Right forelimb (tissue), 1 donor: ENCODE measurements around the gene DGKQ.
"Not testable (repeated sequence)": the region's sequence is repeated elsewhere in the genome, so short reads cannot be mapped to it uniquely, and the experiment has no call there.

Experiments used
- DNase-seq: peaks from one replicate; pipeline ENCODE4 v3.0.0-alpha.2; 2018

The DGKQ gene

DNA sequence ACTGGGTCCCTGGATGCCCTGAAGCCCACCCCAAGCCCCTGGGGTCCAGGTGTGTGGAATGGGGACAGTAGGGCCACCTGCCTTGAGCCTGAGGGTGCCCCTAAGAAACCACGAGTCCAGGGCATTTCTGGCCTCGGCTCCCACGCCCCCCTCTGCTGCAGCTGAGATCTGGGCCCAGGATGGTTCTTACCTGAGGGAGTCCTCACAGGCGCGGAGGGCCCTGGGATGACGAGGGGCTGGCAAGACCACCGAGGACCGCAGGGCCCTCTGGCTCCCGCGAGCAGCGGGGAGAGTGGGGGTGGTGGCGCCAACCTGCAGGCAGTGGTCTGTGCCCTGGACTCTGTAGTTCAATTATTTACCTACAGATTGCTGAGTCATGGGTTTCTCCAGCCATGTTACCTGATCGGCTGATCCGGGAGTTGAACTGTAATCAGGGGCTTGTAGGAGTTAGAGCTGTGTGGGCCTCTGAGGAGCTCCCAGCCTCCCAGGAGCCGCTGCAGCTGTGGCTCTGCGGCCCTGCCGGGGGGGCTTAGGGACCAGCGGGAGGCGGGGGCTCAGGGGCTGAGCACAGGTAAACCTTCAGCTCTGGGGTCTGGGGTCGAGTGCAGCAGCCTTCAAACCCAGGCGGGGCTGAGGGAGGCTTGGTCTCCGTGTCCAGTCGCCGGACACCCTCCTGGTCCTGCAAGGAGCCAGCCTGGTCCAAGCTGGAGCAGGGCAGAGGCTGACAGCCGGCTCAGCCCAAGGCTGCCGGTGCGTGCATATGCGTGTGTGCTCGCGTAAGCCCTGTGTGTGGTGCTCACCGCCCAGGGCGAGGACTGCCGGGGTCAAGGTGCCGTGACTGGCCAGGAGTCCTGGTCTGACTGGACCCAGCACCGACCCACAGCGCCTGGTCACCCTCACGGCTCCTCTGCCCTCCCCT, 20.0 kb upstream of the DGKQ start, which contains the start of gene SLC26A1:
Gene SLC26A1, minus strand, starts transcription at position 294 of the 919 bp plus-strand sequence. CDS start 1,701 bp downstream, outside the sequence.
- no peak for DNase-seq

DNA sequence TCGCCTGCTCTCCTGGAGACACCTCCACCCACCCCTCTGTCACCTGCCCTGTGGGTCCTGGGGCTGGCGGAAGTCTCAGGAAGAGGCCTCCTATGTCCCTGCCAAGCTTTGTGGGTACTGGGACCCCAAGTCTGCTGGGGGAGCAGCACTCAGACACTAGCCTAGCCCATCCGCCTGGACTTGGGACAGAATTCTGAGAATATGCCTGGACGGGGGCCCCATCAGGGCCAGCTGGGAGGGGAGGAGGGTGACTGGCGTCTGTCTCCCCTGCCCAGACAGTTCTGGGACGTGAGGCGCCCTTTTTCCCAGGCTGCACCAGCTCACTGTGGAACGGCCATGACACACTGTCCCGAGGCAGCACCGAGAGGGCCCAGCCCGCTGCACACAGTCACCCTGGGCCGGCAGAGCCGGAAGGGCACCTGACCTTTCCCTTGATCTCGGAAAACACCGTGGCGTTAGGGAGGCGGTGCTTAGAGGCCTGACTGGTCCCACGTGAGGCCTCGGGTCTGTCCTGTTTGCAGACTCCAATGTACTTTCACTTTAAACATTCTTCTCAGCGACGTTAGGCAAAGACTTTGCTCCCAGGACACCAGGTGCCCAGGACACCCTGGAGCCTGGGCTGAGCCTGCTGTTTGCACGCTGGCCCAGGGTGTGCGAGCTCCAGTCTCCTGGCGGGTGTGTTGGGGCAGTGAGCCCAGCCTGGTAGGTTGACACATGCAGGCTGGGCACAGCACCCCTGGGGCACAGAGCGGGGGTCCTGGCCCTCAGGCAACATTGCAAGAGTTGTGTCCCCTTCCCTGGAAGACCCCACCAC, 19.1 kb upstream of the DGKQ start:
- no peak for DNase-seq

DNA sequence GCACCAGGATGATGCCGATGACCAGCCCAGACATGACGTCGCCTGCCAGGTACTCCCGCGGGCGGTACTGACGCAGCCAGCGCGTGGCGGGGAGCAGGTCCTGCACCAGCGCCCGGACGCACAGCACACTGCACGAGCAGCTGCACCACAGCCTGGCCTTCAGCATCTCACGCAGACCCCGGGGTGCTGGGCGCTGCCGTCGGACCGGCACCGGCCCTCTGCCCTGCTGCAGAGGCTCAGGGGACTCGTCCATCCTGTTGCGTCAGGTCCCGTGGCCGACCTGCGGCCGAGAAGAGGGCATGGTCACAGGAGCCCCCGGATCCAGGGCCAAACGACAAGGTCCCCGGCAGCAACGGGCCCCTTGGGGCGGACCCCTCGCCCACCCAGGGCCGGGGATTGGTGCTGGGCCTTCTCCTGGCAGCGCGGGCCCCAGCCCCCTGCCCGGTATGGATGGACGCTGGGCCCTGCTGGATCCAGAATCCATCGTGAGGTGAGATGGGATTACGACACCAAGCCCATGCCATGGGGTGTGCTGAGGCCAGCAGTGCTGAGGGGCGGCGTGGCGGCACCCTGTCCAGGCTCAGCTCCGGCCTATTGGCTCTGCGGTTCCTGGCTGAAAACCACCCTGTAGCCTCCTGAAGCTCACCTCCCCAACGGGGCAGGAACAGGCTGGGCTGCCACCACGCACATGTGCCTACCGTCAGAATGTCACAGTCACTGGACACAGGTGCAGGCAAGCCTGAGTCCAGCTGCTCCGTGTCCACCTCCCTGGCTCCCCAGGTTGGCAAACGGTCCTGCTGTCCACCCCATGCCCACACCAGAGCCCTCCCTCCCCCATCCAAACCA, 18.3 kb upstream of the DGKQ start:
- DNase-seq, result no peak

DNA sequence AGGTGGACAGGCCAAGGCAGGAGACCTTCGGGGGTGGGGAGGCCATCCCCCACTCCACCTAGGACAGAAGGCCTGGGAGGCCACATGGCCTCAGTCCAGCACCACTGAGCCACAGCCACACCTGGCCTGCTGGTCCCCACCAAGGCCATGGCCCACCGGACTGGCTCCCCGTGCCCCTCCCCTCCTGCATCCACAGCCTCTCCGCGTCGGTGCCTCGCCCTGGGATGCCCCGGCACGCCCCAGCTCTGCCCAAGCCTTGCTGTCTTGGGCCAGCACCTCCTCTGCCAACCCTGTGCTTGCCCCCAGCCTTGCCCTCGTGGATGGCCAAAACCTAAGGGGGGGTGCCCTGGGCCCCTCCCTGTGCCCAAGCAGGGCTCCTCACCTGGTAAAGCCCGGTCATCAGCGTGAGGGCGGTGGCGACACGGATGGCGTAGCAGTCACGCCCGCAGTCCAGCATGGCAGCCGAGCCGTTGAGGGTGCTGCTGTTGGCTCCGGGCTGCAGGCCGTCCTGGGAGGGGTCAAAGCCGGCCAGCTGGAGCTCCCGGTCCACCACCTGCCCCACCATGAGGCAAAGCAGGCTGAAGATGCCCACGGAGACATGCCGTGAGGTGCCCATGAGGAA, 17.5 kb upstream of the DGKQ start:
- no peak for DNase-seq

DNA sequence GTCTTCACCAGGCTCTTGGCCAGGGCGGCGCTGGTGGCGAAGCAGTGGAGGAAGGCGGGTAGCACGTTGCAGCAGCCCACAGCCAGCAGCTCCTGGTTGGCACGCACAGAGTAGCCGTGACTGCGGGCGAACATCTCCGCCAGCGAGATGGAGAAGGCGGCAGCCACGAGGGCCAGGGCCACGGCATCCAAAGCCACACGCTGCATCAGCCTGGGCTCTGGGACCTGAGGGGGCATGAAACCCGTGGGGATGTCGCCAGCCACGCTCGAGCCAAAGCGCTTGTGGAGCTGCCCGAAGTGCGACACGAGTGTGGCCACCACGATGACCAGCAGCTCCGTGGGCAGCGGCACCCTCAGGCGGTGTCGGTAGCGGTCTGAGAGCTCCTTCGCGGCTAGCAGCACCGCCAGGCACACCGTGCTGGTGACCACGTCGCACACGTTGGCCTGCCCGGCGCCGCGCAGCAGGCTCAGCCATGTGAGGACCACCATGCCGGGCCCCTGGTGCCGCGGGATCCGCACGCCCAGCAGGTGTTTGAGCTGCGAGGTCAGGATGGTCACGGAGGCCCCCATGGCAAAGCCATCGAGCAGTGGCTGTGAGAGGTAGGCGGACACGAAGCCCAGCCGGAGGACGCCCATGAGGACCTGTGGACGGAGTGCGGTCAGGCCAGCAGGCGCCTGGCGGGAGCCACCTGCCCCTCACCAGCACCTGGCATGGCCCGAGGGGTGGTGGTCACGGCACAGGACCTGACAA, 16.5 kb upstream of the DGKQ start:
- no peak for DNase-seq

DNA sequence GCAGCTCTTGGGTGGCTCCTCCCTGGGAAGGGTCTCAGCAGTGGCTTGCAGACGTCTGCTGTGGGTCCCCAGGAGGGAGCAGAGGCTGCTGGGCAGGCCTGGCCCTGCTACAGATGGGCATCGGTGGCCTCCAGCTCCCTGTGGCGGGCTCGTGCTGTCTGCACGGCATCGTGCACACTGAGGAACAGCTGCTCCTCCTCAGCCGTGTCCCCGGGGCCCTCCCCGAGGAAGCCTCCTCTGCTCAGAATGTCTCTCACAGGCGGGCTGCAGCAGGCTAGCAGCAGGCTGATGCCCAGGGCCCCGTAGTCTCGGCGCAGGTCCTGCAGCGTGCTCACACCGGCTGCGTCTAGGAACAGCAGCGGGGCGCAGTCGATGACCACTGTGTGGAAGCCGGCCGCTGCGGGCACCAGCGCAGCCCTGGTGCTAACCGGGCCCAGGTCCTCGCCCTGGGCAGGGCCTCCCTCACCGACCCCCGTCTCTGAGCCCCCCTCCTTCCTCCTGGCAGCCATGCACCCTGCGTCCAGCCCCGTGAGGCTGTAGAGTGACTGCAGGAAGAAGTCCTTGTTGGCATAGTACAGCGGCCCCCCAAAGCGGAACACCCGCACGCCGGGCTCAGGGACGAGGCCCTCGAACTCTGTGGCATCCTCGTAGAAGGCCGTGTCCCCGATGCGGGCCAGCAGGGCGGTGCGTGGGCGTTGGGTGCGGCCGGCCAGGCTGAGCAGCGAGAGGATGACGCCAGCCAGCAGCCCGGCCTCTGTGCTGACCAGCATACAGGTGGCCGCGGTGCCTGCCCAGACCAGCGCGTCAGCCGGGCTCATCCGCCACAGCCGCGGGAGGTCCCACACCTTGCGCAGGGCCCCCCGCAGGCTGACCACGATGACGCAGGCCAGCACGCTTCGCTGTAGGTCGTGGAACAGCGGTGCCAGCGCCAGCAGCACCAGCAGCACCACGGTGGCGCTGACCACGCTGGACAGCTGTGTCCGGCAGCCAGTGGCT, 15.7 kb upstream of the DGKQ start:
- DNase-seq, result no peak

DNA sequence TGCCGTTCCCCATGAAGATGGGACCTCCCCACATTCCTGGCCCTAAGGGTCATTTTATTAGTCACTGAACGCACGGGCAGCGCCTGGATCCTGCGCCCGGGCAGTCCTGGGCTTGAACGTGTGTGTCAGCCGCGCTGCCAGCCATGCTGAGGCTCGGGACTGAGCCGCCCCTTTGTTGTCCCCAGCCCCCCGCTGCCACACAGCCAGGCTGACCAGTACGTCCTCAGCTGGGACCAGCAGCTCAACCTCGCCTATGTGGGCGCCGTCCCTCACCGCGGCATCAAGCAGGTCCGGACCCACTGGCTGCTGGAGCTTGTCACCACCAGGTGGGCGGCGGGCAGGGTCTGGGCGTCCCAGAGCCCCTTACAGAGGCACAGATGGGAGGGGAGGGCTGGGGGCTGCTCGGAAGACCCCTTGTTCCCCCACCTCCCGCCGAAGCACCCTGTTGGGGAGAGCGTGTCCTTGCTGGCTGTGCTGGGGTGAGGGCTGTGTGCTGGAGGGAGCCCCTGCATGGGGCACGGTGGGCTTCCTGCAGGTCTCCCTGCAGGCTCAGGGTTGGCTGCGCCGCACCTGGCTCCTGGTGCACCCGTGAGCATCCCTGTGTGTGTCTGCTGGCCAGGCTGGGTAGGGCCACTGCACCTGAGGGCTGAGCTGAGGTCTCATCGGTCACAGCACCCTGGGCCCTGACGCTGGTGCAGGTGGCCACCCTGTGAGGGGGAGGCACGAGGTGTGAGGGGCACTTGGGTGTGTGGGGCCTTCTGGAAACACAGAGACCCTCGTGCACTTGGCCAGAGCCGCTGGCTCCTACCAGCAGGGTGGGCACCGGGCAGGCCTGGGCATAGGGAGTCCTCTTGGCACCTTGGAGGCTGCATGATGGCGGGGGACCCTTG, 14.5 kb upstream of the DGKQ start:
- DNase-seq, result no peak

DNA sequence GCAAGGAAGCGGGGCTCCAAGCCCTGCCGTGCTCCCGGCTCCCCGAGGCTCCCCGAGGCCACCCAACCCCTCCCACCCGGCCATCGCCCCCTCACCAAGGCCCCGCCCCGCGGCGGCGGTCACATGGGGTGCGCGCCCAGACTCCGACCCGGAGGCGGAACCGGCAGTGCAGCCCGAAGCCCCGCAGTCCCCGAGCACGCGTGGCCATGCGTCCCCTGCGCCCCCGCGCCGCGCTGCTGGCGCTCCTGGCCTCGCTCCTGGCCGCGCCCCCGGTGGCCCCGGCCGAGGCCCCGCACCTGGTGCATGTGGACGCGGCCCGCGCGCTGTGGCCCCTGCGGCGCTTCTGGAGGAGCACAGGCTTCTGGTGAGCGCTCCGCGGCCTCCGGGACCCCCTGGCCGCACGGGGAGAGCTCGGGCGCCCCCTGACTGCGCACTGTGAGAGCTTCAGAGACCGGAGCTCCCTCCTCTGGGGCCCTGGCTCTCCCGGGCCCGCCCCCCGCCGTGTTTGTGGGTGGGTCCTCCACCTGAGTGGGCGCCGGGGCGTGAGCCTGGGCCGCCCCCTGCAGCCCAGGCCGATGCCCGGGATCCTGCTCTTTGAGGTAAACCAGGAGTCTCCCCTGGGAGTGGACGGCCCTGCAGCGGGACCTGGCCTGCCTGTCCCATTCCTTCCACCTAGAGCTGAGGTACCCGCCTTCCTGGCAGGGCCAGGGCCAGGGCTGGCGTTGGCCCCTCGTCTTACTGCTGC, 13.7 kb upstream of the DGKQ start, which contains the start of gene IDUA:
Gene IDUA, plus strand, starts transcription at position 166 of the 745 bp plus-strand sequence. Its CDS starts 41 bp downstream, at position 207.
- DNase-seq, result peak; percentile 88

DNA sequence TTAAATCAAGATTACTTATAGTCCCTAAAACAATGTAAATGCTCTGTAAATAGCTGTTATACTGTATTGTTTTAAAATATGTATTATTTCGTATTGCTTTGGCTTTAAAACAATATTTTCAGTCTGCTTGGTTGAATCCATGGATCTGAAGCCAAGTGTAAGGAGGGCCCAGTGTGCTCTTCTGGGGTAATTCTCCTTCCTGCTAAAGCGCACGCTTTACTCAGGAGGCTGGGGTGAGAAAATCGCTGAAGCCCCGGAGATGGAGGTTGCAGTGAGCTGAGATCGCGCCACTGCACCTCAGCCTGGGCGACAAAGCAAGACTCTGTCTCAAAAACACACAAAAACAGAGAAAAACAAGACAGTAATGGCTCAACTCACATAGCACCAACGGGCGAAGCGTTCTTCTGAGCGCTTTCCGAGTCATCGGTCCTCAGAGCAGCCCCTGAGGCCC, 13.1 kb upstream of the DGKQ start:
- DNase-seq, result no peak

DNA sequence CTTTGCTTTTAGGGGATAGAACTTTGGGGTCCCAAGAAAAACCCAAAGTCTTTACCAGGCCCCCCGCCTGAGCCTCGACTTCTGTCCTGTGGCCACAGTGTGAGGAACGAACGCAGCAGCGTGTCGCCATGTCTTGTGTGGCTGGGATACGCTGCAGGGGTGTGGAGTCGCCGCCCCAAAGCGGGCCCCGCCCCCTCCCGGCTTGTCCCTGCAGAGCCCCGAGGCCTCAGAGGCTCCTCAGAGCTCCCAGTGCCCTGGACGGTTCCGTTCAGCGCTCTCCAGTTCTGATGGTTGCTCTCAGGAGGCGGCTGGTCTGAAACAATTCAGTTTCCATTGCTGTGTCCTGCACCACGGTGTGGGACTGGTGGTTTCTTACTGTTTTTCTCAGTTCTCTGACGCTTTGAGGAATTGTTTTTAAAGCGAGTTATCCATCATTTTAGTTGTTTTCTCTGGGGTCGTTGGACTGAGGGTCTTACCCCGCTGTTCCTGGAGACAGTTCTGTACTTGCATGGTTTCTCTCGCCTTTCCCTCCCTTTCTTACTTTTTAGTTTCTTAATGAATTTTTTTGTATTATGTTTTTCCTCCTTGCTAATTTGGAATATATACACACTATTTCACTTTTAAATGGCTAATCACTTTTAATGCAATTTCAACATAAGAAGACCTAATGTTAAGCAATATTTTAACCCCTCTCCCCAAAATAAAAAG, 11.9 kb upstream of the DGKQ start:
- no peak for DNase-seq

DNA sequence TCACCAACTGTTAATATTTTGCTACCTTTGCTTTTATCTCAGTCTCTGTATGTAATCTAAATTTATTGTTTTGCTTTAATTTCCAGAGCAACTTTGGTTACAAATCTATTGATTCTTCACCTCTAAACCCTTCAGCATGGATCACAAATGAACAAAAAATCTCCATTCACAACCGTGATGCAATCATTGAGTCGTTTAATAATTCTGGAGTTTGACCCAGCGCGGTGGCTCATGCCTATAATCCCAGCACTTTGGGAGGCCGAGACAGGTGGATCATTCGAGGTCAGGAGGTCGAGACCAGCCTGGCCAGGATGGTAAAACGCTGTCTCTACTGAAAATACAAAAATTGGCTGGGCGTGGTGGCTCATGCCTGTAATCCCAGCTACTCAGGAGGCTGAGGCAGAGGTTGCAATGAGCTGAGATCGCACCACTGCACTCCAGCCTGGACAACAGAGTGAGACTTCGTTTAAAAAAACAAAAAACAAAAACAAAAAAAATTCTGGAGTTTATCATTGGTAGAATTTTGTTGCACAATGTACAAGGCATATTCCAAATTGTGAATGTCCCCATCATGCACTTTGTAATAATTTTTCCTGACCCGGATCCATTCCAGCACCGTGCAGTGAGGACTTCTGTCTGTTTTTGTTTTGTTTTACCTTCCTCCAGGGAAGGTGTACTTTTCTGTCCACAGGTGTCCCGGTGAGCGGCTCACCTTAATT, 11.1 kb upstream of the DGKQ start:
- no peak for DNase-seq

DNA sequence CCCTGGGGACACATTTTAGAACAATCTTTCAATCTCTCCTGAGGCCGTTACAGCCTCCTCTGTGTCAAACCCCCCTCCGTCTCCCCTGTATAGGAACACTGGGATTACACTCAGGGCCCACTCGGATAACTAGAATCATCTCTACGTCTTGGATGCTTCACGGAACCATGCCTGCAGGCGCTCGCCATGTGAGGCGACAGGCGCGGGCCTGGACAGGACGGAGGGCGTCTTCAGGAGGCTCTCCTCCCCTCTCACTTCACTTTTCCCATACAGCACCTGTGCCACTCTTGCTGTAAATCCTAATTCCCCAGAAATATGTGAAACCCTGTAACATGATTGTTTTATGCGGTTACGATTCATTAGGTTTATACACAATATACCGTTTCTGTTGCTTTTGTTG, 9.4 kb upstream of the DGKQ start:
- no peak for DNase-seq

DNA sequence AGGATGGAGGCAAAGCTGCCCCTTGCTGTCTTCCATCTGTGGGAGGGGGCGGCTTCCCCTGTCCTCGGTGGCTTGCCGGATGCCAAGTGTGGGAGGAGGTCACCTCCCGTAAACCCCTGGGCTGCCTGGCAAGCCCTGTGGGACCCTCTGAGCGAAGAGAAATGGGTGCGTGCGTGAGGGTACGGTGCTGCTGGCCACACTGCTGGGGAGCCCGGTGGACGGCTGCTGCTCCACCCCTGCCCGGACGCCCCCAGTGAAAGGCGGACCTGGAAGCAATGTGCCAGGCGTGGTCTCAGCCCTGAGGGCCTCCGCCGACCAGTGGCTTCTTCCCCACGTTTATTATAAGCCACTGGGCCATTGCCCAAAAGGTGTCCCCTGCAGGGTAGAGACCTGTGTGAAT, 8.9 kb upstream of the DGKQ start:
- no peak for DNase-seq

DNA sequence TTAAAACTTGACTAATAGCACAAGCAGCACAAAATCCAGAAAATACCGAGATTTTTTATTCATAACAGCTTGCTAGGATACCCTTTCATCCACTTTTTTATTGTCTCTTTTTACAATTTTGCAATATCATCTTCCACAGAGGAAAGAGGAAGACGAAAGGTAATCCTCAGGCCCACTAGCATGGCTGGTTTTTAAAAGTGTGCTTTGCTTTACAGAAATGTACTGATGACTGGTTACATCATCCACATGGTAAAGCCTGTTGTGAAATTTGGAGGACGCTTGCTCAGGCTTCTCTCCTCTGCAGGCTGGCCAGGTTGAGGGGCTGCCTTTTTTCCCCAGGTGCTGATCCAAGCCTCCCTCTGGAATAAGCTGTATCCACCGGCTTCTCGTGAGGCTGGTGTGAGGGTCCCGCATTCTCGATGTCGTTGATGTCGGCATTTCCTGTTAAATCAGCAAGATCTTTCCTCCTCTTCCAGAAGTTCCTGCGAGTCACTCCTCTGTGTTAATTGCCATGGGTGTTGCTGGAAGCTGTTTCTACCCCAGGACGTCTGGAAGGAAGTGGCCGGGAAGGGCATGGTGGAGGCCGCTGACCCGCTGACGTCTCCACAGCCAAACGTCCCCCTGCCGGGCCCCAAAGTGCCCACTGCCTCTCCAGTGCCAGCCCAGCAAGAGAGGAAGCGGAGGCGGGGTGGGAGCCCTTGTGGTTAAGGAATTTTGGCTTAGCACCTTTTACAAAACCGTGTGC, 5.8 kb upstream of the DGKQ start:
- DNase-seq, result no peak

DNA sequence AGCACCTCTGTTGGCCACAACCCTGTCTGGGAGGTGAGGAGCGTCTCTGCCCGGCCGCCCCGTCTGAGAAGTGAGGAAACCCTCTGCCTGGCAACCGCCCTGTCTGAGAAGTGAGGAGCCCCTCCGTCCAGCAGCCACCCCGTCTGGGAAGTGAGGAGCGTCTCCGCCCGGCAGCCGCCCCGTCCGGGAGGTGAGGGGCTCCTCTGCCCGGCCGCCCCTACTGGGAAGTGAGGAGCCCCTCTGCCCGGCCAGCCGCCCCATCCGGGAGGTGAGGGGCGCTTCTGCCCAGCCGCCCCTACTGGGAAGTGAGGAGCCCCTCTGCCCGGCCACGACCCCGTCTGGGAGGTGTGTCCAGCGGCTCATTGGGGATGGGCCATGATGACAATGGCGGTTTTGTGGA, 2.6 kb upstream of the DGKQ start:
- not testable (repeated sequence) for DNase-seq

DNA sequence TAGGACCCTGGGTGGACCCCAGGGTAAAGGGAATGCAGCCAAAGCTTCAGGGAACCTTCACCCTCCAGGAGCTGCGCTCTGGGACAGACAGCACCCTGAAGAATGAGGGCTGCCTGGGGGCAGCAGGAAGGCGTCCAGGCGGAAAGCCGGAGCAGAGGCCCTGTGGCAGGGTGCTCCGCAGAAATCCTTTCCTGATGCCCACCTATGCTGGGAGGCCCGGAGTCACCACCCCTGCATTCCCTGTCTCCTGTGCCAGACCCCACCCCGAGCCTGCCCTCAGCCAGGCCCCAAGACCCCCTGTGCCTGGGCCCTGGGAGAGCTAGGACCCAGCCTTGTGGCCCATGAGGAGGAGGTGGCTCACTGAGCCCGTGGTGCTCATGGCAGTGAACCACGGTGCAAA, 1.3 kb upstream of the DGKQ start:
- no peak for DNase-seq
